T-helper 2 cell treated with Interferon-gamma antibody and Interleukin-4, amounts not matched to agents 100 ng/mL and 5 ng/mL, for 36 hours (primary cell): ENCODE data around the gene DCBLD1. TPM values are rescaled to one million over a fixed set of nuclear protein-coding genes. Genes with fewer than 3 reads are reported as not detected.
"Not testable (repeated sequence)": the region's sequence is repeated elsewhere in the genome, so short reads cannot be mapped to it uniquely, and the experiment has no call there.

Experiments used
- intact Hi-C: fragments of 100-400 bp; cut with micrococcal nuclease; formaldehyde crosslinking; loops from one replicate; pipeline ENCODE4 v1.15.1; 2023
- total RNA-seq: library from RNA; stranded (reverse); gene quantifications from 2 replicates; pipeline ENCODE4 v1.2.3, GENCODE V29; 2022

DCBLD1 gene
- total RNA-seq: 4.3 and 5.3 TPM in 2 replicates

- intact Hi-C loops: loop anchor here (1.0 to 2.0 kb wide), 5 partner anchors 32 to 802 kb away; partner anchors contain the start of genes GOPC, KPNA5 and NUS1
Observed at GRCh38 chr6:117482240-117483003, at the start of gene DCBLD1. TSS of gene DCBLD1 (plus strand) at chr6:117482674. CDS start at chr6:117482782, 108 bp downstream.

- intact Hi-C loops: no loop called here
Observed at GRCh38 chr6:117440706-117441525, 41.6 kb upstream of the DCBLD1 start.

- intact Hi-C loops: no loop called here
Observed at GRCh38 chr6:117441824-117442264, 40.6 kb upstream of the DCBLD1 start.

GRCh38 chr6:117442313-117442712 lies 40.2 kb upstream of the DCBLD1 start:
- intact Hi-C loops: not testable (repeated sequence)

GRCh38 chr6:117444600-117444999 lies 37.9 kb upstream of the DCBLD1 start:
- intact Hi-C loops: no loop called here

- intact Hi-C loops: no loop called here
Observed at GRCh38 chr6:117446861-117447260, 35.6 kb upstream of the DCBLD1 start.

- intact Hi-C loops: no loop called here
Observed at GRCh38 chr6:117448011-117448410, 34.5 kb upstream of the DCBLD1 start.

GRCh38 chr6:117448732-117449485 lies 33.6 kb upstream of the DCBLD1 start:
- intact Hi-C loops: loop anchor here (1.0 kb wide), 1 partner anchor 156 kb away; no protein-coding TSS in a partner anchor

- intact Hi-C loops: loop anchor here (1.0 to 2.0 kb wide), 3 partner anchors 33 to 156 kb away; partner anchors contain the start of gene DCBLD1
Observed at GRCh38 chr6:117449549-117450439, 32.7 kb upstream of the DCBLD1 start.

- intact Hi-C loops: loop anchor here (2.0 kb wide), 1 partner anchor 31 kb away; the partner anchor contains the start of gene DCBLD1
Observed at GRCh38 chr6:117451671-117452070, 30.8 kb upstream of the DCBLD1 start.

GRCh38 chr6:117456250-117456649 lies 26.2 kb upstream of the DCBLD1 start:
- intact Hi-C loops: no loop called here

GRCh38 chr6:117456998-117457397 lies 25.5 kb upstream of the DCBLD1 start:
- intact Hi-C loops: no loop called here

- intact Hi-C loops: no loop called here
Observed at GRCh38 chr6:117459204-117459944, 23.1 kb upstream of the DCBLD1 start.

GRCh38 chr6:117463762-117464665 lies 18.5 kb upstream of the DCBLD1 start:
- intact Hi-C loops: no loop called here

- intact Hi-C loops: no loop called here
Observed at GRCh38 chr6:117464700-117465099, 17.8 kb upstream of the DCBLD1 start.

GRCh38 chr6:117465691-117466090 lies 16.8 kb upstream of the DCBLD1 start:
- intact Hi-C loops: no loop called here

GRCh38 chr6:117467876-117468275 lies 14.6 kb upstream of the DCBLD1 start:
- intact Hi-C loops: no loop called here

GRCh38 chr6:117468527-117468926 lies 13.9 kb upstream of the DCBLD1 start:
- intact Hi-C loops: not testable (repeated sequence)
